GM12892 (cell line): ENCODE measurements around the gene KCNJ18.
"Not testable (repeated sequence)": the region's sequence is repeated elsewhere in the genome, so short reads cannot be mapped to it uniquely, and the experiment has no call there.

ENCODE experiments used
- POLR2A ChIP-seq: IDR thresholded peaks from 2 replicates; pipeline ENCODE4 v1.6.1; 2011; ENCODE audit warnings: low read depth, low read length, control low read depth
- POLR2AphosphoS5 ChIP-seq: IDR thresholded peaks from 2 replicates; pipeline ENCODE4 v1.6.1; 2011; ENCODE audit warnings: low read depth, low read length, control low read depth

DNA sequence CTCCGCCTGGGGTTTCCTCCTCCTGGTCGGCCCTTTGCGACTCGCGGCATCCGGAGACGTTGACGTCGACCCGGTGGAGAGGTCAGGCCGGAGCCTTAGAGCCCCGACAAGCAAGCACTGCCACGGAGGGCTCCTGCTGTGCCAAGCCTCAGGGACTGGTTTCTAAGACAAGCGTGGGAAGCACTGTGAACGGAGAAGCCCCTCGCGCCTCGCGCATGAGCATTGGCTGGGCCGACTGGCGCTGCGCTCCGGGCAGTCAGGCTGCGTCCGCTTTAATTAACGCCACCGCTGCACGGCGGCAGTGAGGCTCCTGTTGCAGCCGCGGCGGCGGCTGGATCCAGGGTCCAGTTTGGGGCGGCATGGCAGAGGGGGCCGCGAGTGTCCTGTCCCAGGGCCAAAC, 10.2 kb upstream of the KCNJ18 start:
- not testable (repeated sequence) for TF ChIP-seq POLR2A, POLR2AphosphoS5
